PC-9 (cell line): ENCODE measurements around the gene DHRS2.

ENCODE experiments used
- CTCF ChIP-seq: fragments of 200-600 bp; sonication (generic); conservative IDR thresholded peaks from 2 replicates; pipeline ENCODE4 v1.6.1; 2017; ENCODE audit warnings: mixed run types, antibody characterized with exemption, mild to moderate bottlenecking, moderate library complexity
- EZH2 ChIP-seq: fragments of 200-600 bp; sonication (generic); IDR thresholded peaks from 2 replicates; pipeline ENCODE4 v1.8.0; 2017; ENCODE audit warnings: antibody characterized with exemption, low read depth

- TF ChIP-seq CTCF: no peak
- no peak for TF ChIP-seq EZH2
Measured at GRCh38 chr14:23602181-23603095, 33.7 kb upstream of the DHRS2 start.
